Erythroblast (primary cell): ENCODE data around the gene EVA1C.
A peak's percentile ranks its signal among the peaks of the same experiment; 100 is the strongest.
"Not testable (repeated sequence)": the region's sequence is repeated elsewhere in the genome, so short reads cannot be mapped to it uniquely, and the experiment has no call there.

Experiments used
- DNase-seq, 2 experiments: peaks; one replicate each; lab custom pipeline; 2025; lab: John Stamatoyannopoulos, UW
- GATA1 ChIP-seq: IDR thresholded peaks from 2 replicates; pipeline ENCODE4 v1.6.1; 2011; ENCODE audit warnings: low read depth, mild to moderate bottlenecking, control low read depth, low read length, moderate library complexity
- POLR2A ChIP-seq: IDR thresholded peaks from 2 replicates; pipeline ENCODE4 v1.6.1; 2011; ENCODE audit warnings: mild to moderate bottlenecking, low read length

The EVA1C gene

DNA sequence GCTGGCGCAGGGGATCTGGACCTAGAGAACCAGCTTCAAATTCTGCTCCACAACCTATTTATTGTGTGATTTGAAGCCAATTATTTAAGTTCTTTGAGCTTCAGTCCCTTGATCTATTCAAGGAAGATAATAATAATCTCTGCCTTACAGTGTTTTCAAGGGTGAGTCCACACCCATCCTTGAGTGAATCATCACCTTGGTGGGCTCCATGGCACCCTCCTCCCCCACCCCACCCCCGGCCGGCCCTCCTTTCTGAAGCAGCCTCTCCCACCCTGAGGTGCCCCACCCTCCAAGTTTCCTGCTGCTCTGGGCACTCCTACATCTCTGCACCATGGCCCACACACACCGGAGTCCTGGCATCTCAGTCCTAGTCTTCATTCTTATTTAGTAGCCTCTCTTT, 134.5 kb downstream of the EVA1C start:
- TF ChIP-seq GATA1, result no peak
- TF ChIP-seq POLR2A, result no peak
- DNase-seq, result peak; percentile 89 to 90

DNA sequence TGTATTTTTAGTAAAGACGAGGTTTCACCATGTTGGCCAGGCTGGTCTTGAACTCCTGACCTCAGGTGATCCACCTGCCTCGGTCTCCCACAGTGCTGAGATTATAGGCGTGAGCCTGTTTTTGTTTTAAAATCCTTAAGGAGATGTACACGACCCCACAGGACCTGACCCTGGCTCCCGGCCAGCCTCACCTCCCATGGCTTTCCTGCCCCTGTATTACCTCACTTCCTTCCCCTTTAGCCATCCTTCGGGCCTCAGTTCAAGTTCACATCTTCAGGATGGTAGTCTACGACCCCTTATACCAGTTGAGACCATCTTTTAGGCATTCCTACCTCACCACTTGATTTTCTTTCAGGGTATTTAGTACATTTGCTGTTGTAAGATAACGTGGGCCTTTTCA, 136.5 kb downstream of the EVA1C start:
- no peak for TF ChIP-seq GATA1
- no peak for TF ChIP-seq POLR2A

DNA sequence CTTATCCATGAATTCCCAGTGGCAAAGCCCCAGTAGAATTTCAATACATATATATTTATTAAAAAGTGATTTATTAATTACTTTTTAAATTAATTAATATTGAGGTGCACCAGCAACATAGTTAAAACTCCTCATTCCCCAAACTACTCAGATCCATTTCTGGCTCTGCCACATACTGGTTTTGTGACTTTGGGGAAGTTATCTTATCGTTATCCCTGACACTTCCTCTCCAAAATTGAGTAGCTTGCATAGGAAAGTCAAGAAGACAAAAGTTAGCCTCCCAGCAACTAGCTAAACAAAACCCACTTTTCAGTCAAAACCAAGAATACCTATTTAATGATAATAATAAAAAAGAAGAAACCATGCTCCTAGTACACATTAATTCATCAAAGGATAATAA, 136.9 kb downstream of the EVA1C start:
- TF ChIP-seq POLR2A (no peak), GATA1 (no peak)
- peak in 1 of 2 experiments; percentile 20 for DNase-seq

More for the DNA sequence above, 136.5 kb downstream of the EVA1C start:
- DNase-seq, result peak in 1 of 2 experiments; percentile 20

DNA sequence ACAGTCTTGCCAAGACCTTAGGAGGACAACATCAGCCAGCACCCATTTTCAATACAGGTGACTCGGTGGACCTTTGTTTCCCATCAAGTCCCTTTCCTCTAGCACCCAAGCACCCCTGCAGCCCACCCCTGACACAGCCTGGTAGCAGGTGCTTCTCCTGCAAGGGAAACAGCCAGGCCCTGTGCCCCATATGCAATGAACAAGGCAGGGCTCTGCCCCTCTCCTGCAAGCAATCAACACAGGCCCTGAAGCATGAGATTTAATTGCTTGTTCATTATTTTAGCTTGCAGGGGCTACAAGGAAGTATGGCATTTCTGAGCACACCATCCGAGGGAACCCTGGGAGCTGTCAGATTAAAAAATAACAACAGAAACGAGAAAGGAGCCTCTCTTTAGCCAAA, 137.4 kb downstream of the EVA1C start:
- no peak for DNase-seq
- TF ChIP-seq POLR2A, result no peak
- TF ChIP-seq GATA1, result no peak

DNA sequence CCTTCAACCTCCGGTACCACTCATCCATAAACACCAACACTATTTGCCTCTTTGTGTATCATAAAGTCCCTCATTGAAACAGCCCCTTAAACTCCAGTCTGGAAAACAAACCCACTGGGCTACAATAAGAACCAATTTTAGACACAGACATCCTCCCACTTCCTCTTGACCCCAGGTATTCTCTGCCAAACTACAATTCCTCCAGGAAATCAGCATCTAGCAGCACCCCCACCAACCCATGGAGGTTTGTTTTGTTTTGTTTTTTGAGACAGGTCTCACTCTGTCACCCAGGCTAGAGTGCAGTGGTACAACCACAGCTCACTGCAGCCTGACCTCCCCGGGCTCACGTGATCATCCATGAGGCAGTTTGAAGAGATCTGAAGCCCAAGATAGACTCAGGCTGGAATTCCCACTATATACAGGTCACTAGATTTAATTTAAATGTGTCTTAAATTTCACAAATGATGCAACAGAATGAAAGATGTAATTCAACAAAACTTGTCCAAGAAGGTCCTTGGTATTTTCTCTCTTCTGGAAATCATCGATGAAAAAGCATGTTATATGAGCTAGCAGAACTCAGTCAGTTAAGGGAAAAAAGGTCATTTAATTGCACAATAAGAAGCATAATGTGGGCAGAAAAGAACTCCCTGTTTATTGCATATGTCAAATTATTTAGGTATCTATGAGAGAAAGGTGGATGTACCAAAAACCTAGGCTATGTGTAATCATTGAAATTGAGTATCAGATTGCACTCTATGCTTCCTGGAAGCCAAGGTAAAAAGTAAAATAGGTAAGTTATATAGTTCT, 142.5 kb downstream of the EVA1C start:
- no peak for TF ChIP-seq POLR2A
- no peak for TF ChIP-seq GATA1

DNA sequence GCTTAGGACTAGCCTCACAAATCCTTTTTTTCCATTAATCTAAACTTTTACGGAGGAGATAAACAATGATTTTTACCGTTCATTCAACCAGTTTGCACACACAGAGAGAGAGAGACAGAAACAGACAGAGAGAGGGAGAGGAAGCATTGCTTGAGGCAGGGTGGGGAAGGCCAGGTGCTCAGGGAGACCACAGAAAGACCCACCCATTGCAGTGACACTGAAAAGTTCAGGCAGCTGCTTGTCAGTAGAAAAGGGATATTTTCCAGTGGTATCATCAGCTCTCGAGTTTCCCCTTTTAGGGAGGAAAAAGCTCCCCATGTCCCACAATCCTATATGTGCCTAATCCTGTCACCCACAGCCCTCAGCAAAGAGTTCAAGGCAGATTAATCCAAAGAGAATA, 145.6 kb downstream of the EVA1C start:
- DNase-seq, result no peak
- TF ChIP-seq POLR2A (no peak), GATA1 (no peak)

More for the DNA sequence above, 142.5 kb downstream of the EVA1C start:
- peak in 1 of 2 experiments; percentile 35 for DNase-seq

DNA sequence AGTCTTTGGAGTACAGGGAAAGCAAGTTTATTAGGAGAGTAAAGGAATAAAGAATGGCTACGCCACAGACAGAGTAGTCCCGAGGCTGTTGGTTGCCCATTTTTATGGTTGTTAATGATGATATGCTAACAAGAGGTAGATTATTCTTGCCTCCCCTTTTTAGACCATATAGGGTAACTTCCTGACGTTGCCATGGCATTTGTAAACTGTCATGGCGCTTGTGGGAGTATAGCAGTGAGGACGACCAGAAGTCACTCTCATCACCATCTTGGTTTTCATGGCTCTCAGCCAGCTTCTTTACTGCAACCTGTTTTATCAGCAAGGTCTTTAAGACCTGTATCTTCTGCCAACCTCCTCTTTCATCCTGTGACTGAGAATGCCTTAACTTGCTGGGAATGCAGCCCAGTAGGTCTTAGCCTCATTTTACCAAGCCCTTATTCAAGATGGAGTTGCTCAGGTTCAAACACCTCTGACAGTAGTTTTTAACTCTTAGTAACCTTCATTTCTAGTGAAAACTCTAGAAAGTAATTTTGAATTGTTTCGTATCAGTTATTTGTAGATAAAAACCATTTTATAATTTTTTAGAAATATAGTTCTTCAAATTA, 146.6 kb downstream of the EVA1C start:
- TF ChIP-seq GATA1 (no peak), POLR2A (no peak)

DNA sequence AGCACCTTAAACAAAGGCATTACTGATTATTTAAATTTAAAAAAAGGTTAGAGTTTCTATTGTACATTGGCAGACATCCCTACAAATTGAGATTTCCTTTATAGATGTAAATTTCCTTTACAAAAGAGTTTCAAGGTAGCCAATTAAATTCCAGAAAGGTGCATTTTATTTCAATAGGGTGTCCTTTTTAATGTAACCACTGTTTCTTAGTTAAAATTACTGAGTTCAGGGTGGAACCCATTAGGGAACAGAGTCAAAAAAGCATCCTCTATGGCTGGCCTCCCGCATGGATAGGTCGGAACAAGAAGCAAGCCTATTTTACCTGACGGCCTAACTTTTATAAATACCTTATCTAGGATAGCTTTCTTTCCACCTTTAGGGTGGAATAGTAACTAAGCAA, 148.4 kb downstream of the EVA1C start:
- TF ChIP-seq POLR2A (no peak), GATA1 (no peak)

More for the DNA sequence above, 146.6 kb downstream of the EVA1C start:
- DNase-seq, result peak; percentile 40 to 41

DNA sequence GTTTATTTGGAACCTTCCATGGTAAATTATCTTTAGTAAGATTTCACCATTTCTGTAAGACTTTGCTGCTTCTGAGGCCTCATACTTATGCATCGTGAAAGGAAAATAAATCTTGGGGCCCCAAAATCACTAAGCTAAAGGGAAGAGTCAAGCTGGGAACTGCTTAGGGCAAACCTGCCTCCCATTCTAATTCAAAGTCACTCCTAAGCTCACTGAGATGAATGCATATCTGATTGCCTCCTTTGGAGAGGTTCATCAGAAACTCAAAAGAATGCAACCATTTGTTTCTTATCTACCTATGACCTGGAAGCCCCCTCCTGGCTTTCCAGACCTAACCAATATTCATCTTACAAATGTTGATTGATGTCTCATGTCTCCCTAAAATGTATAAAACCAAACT, 149.0 kb downstream of the EVA1C start:
- not testable (repeated sequence) for DNase-seq

More for the DNA sequence above, 148.4 kb downstream of the EVA1C start:
- DNase-seq, result no peak

DNA sequence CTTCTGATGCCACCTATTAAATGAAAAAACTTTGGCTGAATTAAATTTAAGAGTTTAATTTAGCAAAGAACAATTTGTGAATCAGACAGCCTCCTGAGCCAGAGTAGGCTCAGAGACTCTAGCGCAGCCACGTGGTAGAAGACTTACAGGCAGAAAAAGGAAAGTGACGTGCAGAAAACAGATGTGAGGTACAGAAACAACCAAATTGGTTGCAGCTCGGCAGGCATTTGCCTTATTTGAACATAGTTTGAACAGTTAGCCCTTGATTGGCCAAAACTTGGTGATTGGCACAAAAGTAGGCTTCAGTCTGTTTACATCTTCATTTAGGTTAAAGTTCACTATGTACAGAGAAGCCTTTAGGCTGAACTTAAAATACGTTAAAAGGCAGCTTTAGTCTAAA, 149.9 kb downstream of the EVA1C start:
- peak; percentile 73 to 75 for DNase-seq
- TF ChIP-seq POLR2A (no peak), GATA1 (no peak)

DNA sequence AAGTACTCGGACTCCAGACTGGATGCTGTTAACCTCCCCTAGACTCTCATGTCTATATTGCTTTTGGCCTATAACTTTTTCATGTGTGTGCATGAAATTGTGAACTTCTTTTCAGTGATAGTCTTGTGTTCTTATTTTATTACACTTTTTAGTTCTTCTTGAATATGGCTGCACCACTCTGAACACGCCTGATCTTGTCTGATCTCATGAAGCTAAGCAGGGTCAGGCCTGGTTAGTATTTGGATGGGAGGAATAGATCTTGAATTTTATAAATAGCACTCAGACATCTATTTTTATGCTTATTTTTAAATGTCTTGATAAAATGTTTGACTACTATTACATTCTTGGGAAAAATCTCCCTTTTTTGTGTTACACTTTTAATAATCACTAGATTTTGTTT, 150.4 kb downstream of the EVA1C start:
- no peak for TF ChIP-seq POLR2A
- TF ChIP-seq GATA1, result no peak
- peak; percentile 27 to 35 for DNase-seq
